Left renal cortex interstitium (tissue), 4 donors: ENCODE data around the gene RAB1A. TPM values are rescaled to one million over a fixed set of nuclear protein-coding genes. Genes with fewer than 3 reads are reported as not detected.

ENCODE experiments used
- DNase-seq, 4 donors: peaks; one replicate each; pipeline ENCODE4 v3.0.0-alpha.2; 2013; ENCODE audit warnings: low read depth in 4 of 4, low spot score in 2 of 4, missing footprints in 1 of 4
- polyA plus RNA-seq, 4 donors: library from polyadenylated mRNA; unstranded; fragments of 120-200 nt; gene quantifications; one replicate each; pipeline ENCODE4 v1.2.1, GENCODE V29; 2013; ENCODE audit not compliant: insufficient read length in 4 of 4

Gene RAB1A
- polyA plus RNA-seq, 4 donors = 199 to 270 (median 248) TPM

GRCh38 chr2:65043001-65043400 lies 86.9 kb downstream of the RAB1A start:
- DNase-seq = no peak

DNA sequence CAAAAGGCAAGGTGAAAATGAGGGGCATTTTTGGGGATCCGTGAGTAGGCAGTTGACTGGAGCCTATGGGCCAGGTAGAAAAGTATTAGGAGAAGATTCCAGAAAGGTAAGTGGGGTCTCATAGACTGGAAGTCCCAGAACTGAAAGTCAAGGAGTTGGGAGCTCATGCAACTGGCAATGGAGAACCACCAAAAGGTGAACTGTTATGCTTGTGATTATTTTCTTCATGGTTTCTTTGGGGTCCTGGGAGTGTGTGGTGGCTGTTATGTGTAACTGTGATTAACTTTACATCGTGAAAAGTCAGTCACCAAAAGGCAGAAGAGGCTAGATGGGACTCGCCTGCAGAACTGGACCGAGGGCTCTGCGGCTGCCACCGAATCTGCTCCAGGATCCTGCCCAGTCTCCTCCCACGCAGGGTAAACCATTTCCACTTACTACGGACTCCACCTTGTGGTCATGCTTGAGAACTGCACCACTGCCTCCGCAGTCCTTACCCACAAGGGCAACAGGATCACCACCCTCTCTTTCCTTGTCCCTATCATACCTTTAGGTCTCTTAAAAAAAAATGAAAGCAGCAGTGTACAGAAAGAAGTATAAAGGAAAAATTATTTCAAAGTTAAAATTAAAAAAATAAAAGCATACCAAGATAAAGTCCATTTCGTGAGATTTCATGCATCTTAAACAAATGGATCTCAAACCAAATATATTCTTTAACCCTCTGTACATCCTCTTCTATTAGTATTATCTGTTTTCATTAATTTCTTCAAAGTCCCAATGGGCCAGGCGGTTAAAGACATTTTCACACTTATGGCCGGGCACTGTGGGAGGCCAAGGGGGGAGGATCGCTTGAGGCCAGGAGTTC lies 89.3 kb downstream of the RAB1A start:
- peak in 1 of 4 donors; percentile 52 for DNase-seq

DNA sequence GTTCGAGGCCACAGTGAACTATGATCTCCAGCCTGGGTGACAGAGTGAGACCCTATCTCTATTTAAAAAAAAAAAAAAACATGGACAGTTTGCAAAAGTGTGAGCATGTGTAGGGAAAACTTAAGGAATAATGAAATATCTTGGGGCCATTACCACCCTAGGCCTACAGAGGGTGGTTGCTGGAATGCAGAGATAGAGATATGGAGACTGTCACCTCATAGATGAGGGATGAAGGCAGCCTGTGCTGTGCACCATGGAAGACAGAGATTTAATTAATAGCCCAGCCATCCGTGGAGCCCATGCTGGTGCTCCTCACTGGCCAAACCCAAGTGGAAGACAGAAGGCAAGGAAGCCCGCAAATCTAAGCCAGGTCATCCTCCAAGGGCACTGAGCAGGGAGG lies 90.3 kb downstream of the RAB1A start:
- DNase-seq = no peak

GRCh38 chr2:65037178-65037577 lies 92.7 kb downstream of the RAB1A start:
- no peak for DNase-seq

Other genes starting within 250 kb of the RAB1A start
- 1 to 10 TPM; 6.4 to 9.2 (median 7.9) TPM for gene SLC1A4, start 140.7 kb downstream of the RAB1A start, polyA plus RNA-seq
- gene CEP68, start 73.7 kb downstream of the RAB1A start, polyA plus RNA-seq = 10 to 100 TPM; 28.4 to 30.1 (median 29.6) TPM
- 100 to 1,000 TPM; 152 to 206 (median 188) TPM for gene ACTR2, start 97.7 kb upstream of the RAB1A start, polyA plus RNA-seq